OCI-LY3 (cell line): Measurements from ENCODE around the gene APOBEC3F.

Experiments used
- H2AFZ ChIP-seq: fragments of 200-600, 300-600 bp; shearing (Covaris generic); 2 replicates; pipeline ENCODE4 v1.6.0; 2014; ENCODE audit warnings: antibody characterized with exemption, low read depth, low read length
- H3K27ac ChIP-seq: fragments of 200-600, 300-600 bp; sonication (generic); 2 replicates; pipeline ENCODE4 v1.5.1; 2014; ENCODE audit warnings: mild to moderate bottlenecking, low read length, moderate library complexity, mixed read lengths
- H3K27me3 ChIP-seq: fragments of 200-600, 300-600 bp; sonication (generic); 2 replicates; pipeline ENCODE4 v1.6.1; 2014; ENCODE audit warnings: low read depth, low read length, mixed read lengths
- H3K36me3 ChIP-seq: fragments of 200-600, 300-600 bp; sonication (generic); replicated peaks from 2 replicates; pipeline ENCODE3; 2014; ENCODE audit warnings: low read depth, low read length, mixed read lengths
- H3K4me1 ChIP-seq: fragments of 300-600, 200-600 bp; sonication (generic); 2 replicates; pipeline ENCODE4 v1.6.1; 2014; ENCODE audit warnings: low read length, mixed read lengths
- H3K4me2 ChIP-seq: fragments of 200-600, 300-600 bp; sonication (generic); 2 replicates; pipeline ENCODE4 v1.6.1; 2014; ENCODE audit warnings: low read length, mixed read lengths
- H3K4me3 ChIP-seq: fragments of 300-600, 200-600 bp; sonication (generic); 2 replicates; pipeline ENCODE4 v1.5.1; 2014; ENCODE audit warnings: antibody characterized with exemption, mild to moderate bottlenecking, low read length, moderate library complexity
- H3K79me2 ChIP-seq: fragments of 300-600, 200-600 bp; shearing (Covaris generic); 2 replicates; pipeline ENCODE4 v1.6.1; 2014; ENCODE audit warnings: mild to moderate bottlenecking, low read length, mixed read lengths
- H3K9ac ChIP-seq: fragments of 300-600, 200-600 bp; shearing (Covaris generic); 2 replicates; pipeline ENCODE4 v1.6.0; 2014; ENCODE audit warnings: mild to moderate bottlenecking, low read length, moderate library complexity
- H3K9me3 ChIP-seq: fragments of 200-600, 300-600 bp; shearing (Covaris generic); 2 replicates; pipeline ENCODE4 v1.6.1; 2014; ENCODE audit warnings: low read length, mixed read lengths; ENCODE audit not compliant: insufficient read depth
- H4K20me1 ChIP-seq: fragments of 200-600, 300-600 bp; sonication (generic); 2 replicates; pipeline ENCODE4 v1.6.1; 2016; ENCODE audit warnings: low read length, mixed read lengths; ENCODE audit not compliant: insufficient read depth
- CTCF ChIP-seq: fragments of 200-600, 300-600 bp; sonication (generic); IDR thresholded peaks from 2 replicates; pipeline ENCODE4 v1.5.1; 2014; ENCODE audit warnings: antibody characterized with exemption, low read length, low read depth
- EZH2phosphoT487 ChIP-seq: fragments of 200-600 bp; shearing (Covaris generic); IDR thresholded peaks from 2 replicates; pipeline ENCODE4 v1.6.1; 2018; ENCODE audit warnings: antibody characterized with exemption, mixed run types, low read depth

APOBEC3F gene

GRCh38 chr22:39087881-39088684 is 47.4 kb downstream of the APOBEC3F start:
- Histone ChIP-seq H3K9me3 (no peaks in the 10 kb centered on the region), H3K27me3 (peaks cover 12% of the 10 kb centered on the region), H3K27ac (no peak overlapping the region), H2AFZ (no peak overlapping the region), H3K36me3 (no peaks in the 10 kb centered on the region), H3K4me1 (peaks cover 10% of the 10 kb centered on the region), H3K4me2 (no peak overlapping the region), H3K9ac (no peak overlapping the region), H3K4me3 (no peak overlapping the region), H4K20me1 (no peaks in the 10 kb centered on the region), H3K79me2 (no peaks in the 10 kb centered on the region)
- TF ChIP-seq CTCF (no peak), EZH2phosphoT487 (no peak)

- Histone ChIP-seq H2AFZ (no peak overlapping the region), H4K20me1 (no peaks in the 10 kb centered on the region), H3K4me2 (no peak overlapping the region), H3K36me3 (no peaks in the 10 kb centered on the region), H3K9me3 (no peaks in the 10 kb centered on the region), H3K27me3 (peaks cover 12% of the 10 kb centered on the region), H3K9ac (no peak overlapping the region), H3K27ac (no peak overlapping the region), H3K4me1 (peaks cover 11% of the 10 kb centered on the region), H3K79me2 (no peaks in the 10 kb centered on the region), H3K4me3 (no peak overlapping the region)
- TF ChIP-seq CTCF: no peak
These were observed 48.0 kb downstream of the APOBEC3F start for GRCh38 chr22:39088685-39089032.

- H3K4me2 ChIP-seq: no peak overlapping the region
- TF ChIP-seq CTCF: no peak
- TF ChIP-seq EZH2phosphoT487: no peak
- no peaks in the 10 kb centered on the region for H3K9me3 ChIP-seq
- no peaks in the 10 kb centered on the region for H3K79me2 ChIP-seq
- no peak overlapping the region for H3K4me3 ChIP-seq
- no peaks in the 10 kb centered on the region for H4K20me1 ChIP-seq
- H3K27ac ChIP-seq: no peak overlapping the region
- H2AFZ ChIP-seq: no peak overlapping the region
- peaks cover 12% of the 10 kb centered on the region for H3K27me3 ChIP-seq
- peaks cover 11% of the 10 kb centered on the region for H3K4me1 ChIP-seq
- no peaks in the 10 kb centered on the region for H3K36me3 ChIP-seq
- no peak overlapping the region for H3K9ac ChIP-seq
These were observed 49.3 kb downstream of the APOBEC3F start for GRCh38 chr22:39089928-39090327.

GRCh38 chr22:39090426-39091064 is 49.9 kb downstream of the APOBEC3F start:
- Histone ChIP-seq H3K27ac (no peak overlapping the region), H3K9ac (no peak overlapping the region), H4K20me1 (no peaks in the 10 kb centered on the region), H3K9me3 (no peaks in the 10 kb centered on the region), H3K27me3 (peaks cover 12% of the 10 kb centered on the region), H3K4me3 (no peak overlapping the region), H3K4me2 (no peak overlapping the region), H3K4me1 (peaks cover 11% of the 10 kb centered on the region), H3K36me3 (no peaks in the 10 kb centered on the region), H2AFZ (no peak overlapping the region), H3K79me2 (no peaks in the 10 kb centered on the region)
- no peak for TF ChIP-seq CTCF
- no peak for TF ChIP-seq EZH2phosphoT487
